SU-DHL-6 (cell line): Measurements from ENCODE around the gene NCOA5.

Experiments
- H2AFZ ChIP-seq: fragments of 200-600 bp; sonication (generic); 2 replicates; pipeline ENCODE4 v1.6.1; 2014; ENCODE audit warnings: low read depth, mild to moderate bottlenecking, moderate library complexity, mixed read lengths, antibody characterized with exemption, low read length; ENCODE audit not compliant: severe bottlenecking
- H3F3A ChIP-seq: fragments of 200-600 bp; shearing (Covaris generic); 2 replicates; pipeline ENCODE4 v1.6.0; 2016; ENCODE audit warnings: antibody characterized with exemption, mild to moderate bottlenecking; ENCODE audit not compliant: insufficient read depth
- H3K27ac ChIP-seq: fragments of 200-600 bp; sonication (generic); 2 replicates; pipeline ENCODE4 v1.5.1; 2016; ENCODE audit warnings: low read depth, mild to moderate bottlenecking, low read length, moderate library complexity, mixed read lengths
- H3K27me3 ChIP-seq: fragments of 200-600 bp; sonication (generic), shearing (Covaris generic); 2 replicates; pipeline ENCODE4 v1.6.0; 2014; ENCODE audit warnings: mild to moderate bottlenecking, low read length
- H3K36me3 ChIP-seq: fragments of 200-600 bp; sonication (generic); 2 replicates; pipeline ENCODE4 v1.6.1; 2014; ENCODE audit warnings: mild to moderate bottlenecking, low read length, mixed read lengths
- H3K4me2 ChIP-seq: fragments of 300-600, 200-600 bp; shearing (Covaris generic), sonication (generic); 2 replicates; pipeline ENCODE4 v1.6.0; 2014; ENCODE audit warnings: low read length, low read depth, mild to moderate bottlenecking; ENCODE audit not compliant: poor library complexity, severe bottlenecking
- H3K4me3 ChIP-seq: fragments of 200-600 bp; sonication (generic); 2 replicates; pipeline ENCODE4 v1.5.1; 2014; ENCODE audit warnings: antibody characterized with exemption, low read length, mild to moderate bottlenecking, mixed read lengths; ENCODE audit not compliant: insufficient read depth, poor library complexity, severe bottlenecking
- H3K79me2 ChIP-seq: fragments of 200-600 bp; sonication (generic); 2 replicates; pipeline ENCODE4 v1.6.1; 2014; ENCODE audit warnings: mild to moderate bottlenecking, low read length, moderate library complexity; ENCODE audit not compliant: insufficient read depth
- H3K9ac ChIP-seq: fragments of 200-600 bp; sonication (generic); 2 replicates; pipeline ENCODE4 v1.7.0; 2014; ENCODE audit warnings: mild to moderate bottlenecking, low read length
- H3K9me2 ChIP-seq: fragments of 200-600 bp; sonication (generic); replicated peaks from 2 replicates; pipeline ENCODE4 v1.6.1; 2014; ENCODE audit warnings: low read length; ENCODE audit not compliant: insufficient read depth
- H3K9me3 ChIP-seq: fragments of 200-600 bp; sonication (generic); 2 replicates; pipeline ENCODE4 v1.6.1; 2014; ENCODE audit warnings: low read length, mixed read lengths; ENCODE audit not compliant: insufficient read depth
- H4K20me1 ChIP-seq: fragments of 200-600 bp; sonication (generic); 2 replicates; pipeline ENCODE4 v1.6.1; 2014; ENCODE audit warnings: low read depth, mild to moderate bottlenecking, antibody characterized with exemption, low read length, moderate library complexity, mixed read lengths
- CTCF ChIP-seq: fragments of 200-600 bp; sonication (generic); IDR thresholded peaks from one replicate; pipeline ENCODE4 v1.5.1; 2017; ENCODE audit warnings: antibody characterized with exemption, mild to moderate bottlenecking, low read length, moderate library complexity; ENCODE audit not compliant: insufficient read depth, poor library complexity, severe bottlenecking
- EZH2phosphoT487 ChIP-seq: fragments of 200-600 bp; sonication (generic), shearing (Covaris generic); conservative IDR thresholded peaks from 2 replicates; pipeline ENCODE4 v1.6.1; 2018; ENCODE audit warnings: mild to moderate bottlenecking, antibody characterized with exemption, low read length, moderate library complexity, mixed read lengths

NCOA5 gene

GRCh38 chr20:46085179-46085851 is 4.4 kb downstream of the NCOA5 start:
- peaks cover 9% of the 10 kb centered on the region; the same call in 1 of the 2 replicates for H3F3A ChIP-seq
- H3K4me2 ChIP-seq = no peak overlapping the region
- no peak overlapping the region for H2AFZ ChIP-seq
- H3K9ac ChIP-seq = no peak overlapping the region
- no peak overlapping the region for H3K4me3 ChIP-seq
- peaks cover 92% of the 10 kb centered on the region for H3K79me2 ChIP-seq
- no peak for TF ChIP-seq EZH2phosphoT487
- TF ChIP-seq CTCF = no peak
- H4K20me1 ChIP-seq = peaks cover 67% of the 10 kb centered on the region
- H3K36me3 ChIP-seq = no peaks in the 10 kb centered on the region
- H3K9me2 ChIP-seq = no peaks in the 10 kb centered on the region
- H3K27me3 ChIP-seq = no peaks in the 10 kb centered on the region
- no peak overlapping the region for H3K27ac ChIP-seq
- no peaks in the 10 kb centered on the region for H3K9me3 ChIP-seq

DNA sequence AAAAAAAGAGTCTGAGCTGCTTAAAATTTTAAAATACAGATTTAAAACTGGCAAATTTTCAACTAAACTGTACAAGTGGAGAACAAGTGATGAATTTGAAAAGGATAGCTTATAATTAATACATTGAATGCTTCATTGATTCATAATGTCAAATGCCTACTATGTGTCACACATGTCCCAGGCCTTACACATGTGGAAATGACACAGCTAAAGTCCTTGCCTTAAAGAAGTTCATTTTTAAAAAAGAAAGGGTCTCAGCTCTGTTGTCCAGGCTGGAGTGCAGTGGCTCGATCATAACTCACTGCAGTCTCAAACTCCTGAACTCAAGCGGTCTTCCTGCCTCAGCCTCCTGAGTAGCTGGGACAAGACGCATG is 5.0 kb downstream of the NCOA5 start:
- Histone ChIP-seq H3K9me2 (no peaks in the 10 kb centered on the region), H3K4me2 (no peak overlapping the region), H3K27ac (no peak overlapping the region), H3K4me3 (no peak overlapping the region), H4K20me1 (peaks cover 70% of the 10 kb centered on the region), H3K27me3 (no peaks in the 10 kb centered on the region), H2AFZ (no peak overlapping the region), H3K9ac (no peak overlapping the region), H3K36me3 (no peaks in the 10 kb centered on the region), H3F3A (peaks cover 9% of the 10 kb centered on the region; the same call in 1 of the 2 replicates), H3K9me3 (no peaks in the 10 kb centered on the region), H3K79me2 (peaks cover 97% of the 10 kb centered on the region)
- no peak for TF ChIP-seq EZH2phosphoT487
- no peak for TF ChIP-seq CTCF

DNA sequence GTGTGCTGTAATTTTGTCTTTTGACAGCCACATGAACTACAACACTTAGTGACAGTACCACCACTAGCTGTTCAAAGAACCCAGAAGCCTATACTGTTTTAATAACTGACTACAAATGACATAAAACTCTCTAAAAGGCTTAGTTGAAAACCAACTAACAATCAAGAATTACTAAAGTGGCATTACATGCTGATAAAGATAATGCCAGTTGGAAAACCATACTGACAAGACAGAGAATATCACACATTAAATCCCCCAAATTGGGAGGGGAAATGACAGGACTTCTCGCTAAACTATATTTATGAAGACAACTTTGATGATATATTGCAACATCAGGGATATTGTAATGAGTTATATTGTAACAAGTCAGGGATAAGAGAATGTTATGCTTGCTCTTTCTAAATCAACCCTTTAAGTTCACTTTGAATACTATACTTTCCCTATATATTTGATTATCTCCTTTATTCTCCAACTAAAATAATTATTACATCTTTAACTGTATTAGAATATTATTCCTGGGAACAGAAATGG is 6.2 kb downstream of the NCOA5 start:
- Histone ChIP-seq H3K9me2 (no peaks in the 10 kb centered on the region), H2AFZ (no peak overlapping the region), H3K79me2 (peaks cover 100% of the 10 kb centered on the region), H4K20me1 (peaks cover 70% of the 10 kb centered on the region), H3F3A (peaks cover 6% of the 10 kb centered on the region; the same call in 1 of the 2 replicates), H3K4me2 (no peak overlapping the region), H3K36me3 (no peaks in the 10 kb centered on the region), H3K4me3 (no peak overlapping the region), H3K27ac (no peak overlapping the region), H3K27me3 (no peaks in the 10 kb centered on the region), H3K9me3 (no peaks in the 10 kb centered on the region), H3K9ac (no peak overlapping the region)
- TF ChIP-seq CTCF (no peak), EZH2phosphoT487 (no peak)
